GM19372 (cell line): ENCODE results near the gene PARL.
"Not testable (repeated sequence)": the region's sequence is repeated elsewhere in the genome, so short reads cannot be mapped to it uniquely, and the experiment has no call there.

ENCODE experiments used
- ATAC-seq: cut with Tn5 transposase; IDR thresholded peaks from one replicate; pipeline ENCODE4 v1.9.1; 2021; ENCODE audit warnings: mild to moderate bottlenecking, low read depth, moderate library complexity; ENCODE audit not compliant: unreplicated experiment

The PARL gene

GRCh38 chr3:183906234-183906921 lies 21.7 kb upstream of the PARL start:
- no peak for ATAC-seq

GRCh38 chr3:183904833-183905780 lies 20.4 kb upstream of the PARL start:
- ATAC-seq: no peak

DNA sequence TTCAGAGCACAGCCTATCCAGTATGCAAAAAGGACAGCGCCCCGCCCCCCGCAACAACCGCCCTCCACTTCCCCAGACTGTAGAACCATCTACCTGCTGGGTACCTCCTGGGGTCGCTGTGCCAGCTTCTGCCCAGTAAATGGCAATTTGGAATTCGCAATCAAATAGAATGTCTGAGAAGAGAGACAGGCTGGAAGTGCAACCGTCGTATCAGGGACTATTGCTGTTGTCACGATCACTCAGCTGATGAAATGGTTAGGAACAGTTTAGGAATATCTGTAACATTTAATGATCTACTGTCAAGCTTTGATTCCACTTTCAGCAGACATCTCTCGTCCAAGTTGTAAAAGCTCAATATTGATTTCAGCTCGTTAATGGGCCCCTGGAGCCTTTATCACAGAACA lies 13.3 kb upstream of the PARL start:
- no peak for ATAC-seq

DNA sequence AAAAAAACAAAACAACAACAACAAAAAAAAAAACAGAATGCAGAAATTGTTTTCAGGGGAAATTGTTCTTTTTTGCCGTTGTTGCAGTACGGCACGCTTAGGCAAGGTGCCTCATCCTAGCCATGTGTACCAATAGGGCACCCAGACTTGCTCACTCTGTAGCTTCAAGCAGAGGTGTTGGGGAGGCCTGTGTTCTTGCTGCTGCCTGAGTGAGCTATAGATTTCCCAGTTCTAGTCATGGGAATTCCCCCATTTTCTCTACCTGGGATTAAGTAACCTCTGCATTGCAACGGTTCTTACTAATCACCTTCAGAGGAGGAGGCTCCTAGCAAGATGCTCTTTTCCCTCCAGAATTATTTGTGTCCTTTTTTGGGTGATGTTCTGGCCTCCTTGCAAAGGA lies 12.9 kb upstream of the PARL start:
- ATAC-seq: no peak

DNA sequence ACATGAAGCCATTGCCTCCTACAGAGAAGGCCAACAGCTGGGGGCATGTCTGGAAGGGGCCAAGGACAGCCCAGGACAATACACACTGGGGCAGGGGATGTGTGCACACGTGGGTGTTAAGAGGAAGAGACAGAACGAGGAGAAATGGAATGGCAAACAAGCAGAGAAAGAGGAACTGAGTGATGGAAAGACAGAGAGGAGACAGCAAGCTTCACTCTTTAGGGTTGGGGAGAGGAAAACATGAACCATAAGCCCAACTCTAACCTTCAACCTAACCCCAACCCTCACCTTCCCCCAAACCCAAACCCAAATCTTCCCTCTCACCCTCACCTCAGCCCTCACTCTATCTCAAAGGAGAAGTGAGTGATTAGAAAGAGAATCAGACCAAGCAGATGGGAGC lies 11.9 kb upstream of the PARL start:
- no peak for ATAC-seq

- no peak for ATAC-seq
These were observed 11.5 kb upstream of the PARL start for GRCh38 chr3:183896184-183896583.

DNA sequence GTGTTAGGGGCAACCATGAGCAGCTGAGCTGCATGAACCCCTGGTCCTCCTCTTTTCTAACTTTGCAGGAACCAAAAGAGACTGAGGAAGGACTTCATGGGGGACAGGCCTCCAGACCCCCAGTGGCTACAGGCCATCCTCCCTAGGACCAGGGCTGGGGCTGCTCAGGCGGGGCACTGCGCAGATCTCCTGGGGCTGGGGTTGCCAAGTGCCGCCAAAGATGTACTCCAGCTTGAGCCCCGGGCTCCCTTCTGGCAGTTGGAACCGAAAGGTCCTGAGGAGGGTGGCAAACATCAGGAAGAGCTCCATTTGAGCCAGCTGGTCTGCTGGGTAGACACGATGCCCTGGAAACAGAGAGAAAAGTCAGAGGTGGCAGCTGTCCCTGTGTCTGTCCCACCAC lies 11.1 kb upstream of the PARL start:
- ATAC-seq: no peak

DNA sequence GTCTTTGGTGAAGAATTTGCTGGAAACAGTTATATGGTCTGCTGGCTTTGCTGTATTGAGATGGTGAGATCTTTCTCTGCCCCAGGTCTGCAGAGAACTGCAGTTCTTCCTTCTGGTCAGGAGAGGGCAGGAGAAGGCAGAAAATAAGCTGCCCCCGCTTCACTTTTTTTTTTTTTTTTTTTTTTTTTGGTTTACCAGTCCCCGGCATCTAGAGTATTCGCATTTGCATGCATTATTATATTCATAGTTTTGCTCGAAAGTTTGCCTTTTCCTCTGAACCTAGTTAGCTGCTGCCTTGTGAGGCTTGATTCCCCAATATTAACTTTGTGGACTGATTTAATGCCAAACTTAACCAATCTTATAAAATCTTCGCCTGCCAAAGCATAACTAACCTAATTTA lies 10.6 kb upstream of the PARL start:
- ATAC-seq: no peak

DNA sequence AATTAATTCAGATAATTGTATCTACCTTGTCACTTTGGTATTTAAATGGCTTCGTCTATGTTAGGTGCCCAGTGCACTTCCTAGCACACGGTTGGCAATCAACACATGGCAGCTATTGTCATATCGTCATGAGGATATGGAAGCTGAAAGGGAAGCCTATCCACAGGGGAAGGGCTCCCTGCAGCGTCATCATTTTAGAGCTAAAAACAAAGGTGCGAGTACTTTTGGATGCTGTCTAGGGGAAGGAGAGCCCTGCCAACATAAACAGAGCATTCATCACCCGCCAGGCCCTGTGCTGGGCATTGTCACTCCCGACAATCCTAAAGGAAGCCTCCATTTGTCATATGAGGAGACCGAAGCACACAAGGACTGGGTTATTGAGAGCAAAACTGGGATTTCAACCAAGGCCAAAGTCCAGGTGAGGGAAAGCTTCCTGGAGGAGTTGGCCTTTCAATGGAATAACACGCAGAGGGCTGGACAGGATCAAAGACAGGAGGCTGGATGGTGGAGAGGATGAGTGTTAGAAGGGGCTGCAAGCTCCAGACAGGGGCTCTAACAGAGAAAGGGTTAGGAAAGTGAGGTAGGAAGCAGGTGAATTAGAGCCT lies 8.0 kb upstream of the PARL start:
- no peak for ATAC-seq

GRCh38 chr3:183885766-183886165 lies 1.1 kb upstream of the PARL start:
- ATAC-seq: no peak

DNA sequence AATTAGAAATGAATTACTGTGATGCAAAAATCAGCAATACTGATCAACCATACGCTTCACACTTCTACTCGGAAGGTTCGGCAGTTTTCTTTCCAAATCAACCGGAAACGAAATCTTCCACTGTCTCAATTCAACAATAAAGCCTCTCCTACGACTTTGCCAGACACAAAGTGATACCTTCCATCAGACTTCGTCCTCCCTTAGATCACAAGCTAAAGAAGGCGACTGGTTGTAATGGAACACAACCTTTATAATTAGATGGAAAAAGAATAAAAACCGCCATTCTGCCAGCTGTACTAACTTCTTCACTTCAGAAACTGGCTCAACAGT lies 618 bp downstream of the PARL start:
- ATAC-seq: no peak

- no peak for ATAC-seq
These were observed 1.2 kb downstream of the PARL start for GRCh38 chr3:183883291-183884096.

DNA sequence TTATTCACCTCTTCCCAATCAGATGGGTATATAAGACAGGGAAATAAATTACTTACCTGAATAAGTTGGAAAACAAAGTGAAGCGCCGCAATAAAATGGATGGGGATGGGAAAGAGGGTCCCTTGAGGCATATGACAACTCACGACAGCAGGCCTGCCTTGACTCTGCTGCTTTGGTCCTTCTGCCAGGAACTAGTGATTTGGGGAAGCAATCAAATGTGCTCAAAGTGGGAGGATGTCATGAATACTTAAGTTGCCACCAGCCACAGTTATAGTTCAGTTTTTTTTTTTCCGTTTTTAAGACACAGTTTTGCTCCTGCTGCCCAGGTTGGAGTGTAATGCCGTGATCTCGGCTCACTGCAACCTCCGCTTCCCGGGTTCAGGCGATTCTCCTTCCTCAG lies 4.6 kb downstream of the PARL start:
- no peak for ATAC-seq

GRCh38 chr3:183879243-183879642 lies 5.4 kb downstream of the PARL start:
- no peak for ATAC-seq

GRCh38 chr3:183878071-183878470 lies 6.6 kb downstream of the PARL start:
- ATAC-seq: no peak

- ATAC-seq: not testable (repeated sequence)
These were observed 7.5 kb downstream of the PARL start for GRCh38 chr3:183877227-183877626.

GRCh38 chr3:183875411-183875810 lies 9.3 kb downstream of the PARL start:
- no peak for ATAC-seq

GRCh38 chr3:183873914-183874313 lies 10.8 kb downstream of the PARL start:
- no peak for ATAC-seq

DNA sequence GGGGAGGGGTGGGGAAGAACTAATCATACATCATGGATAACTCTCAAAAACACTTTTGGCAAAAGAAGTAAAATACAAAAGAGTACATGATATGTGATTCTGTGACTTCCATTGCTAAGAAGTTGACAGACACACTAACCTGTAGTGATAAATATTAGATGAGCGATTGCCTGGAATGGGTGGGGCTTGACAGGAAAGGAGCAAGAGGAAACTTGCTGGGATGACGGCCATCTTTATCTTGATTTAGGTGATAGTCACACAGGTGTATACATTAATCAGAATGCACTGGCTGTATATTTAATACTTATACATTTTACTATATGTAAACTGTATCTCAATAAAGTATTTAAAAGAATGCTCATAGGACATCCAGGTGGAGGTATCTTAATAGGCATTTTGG lies 13.1 kb downstream of the PARL start:
- ATAC-seq: no peak

GRCh38 chr3:183870563-183870962 lies 14.1 kb downstream of the PARL start:
- ATAC-seq: no peak

DNA sequence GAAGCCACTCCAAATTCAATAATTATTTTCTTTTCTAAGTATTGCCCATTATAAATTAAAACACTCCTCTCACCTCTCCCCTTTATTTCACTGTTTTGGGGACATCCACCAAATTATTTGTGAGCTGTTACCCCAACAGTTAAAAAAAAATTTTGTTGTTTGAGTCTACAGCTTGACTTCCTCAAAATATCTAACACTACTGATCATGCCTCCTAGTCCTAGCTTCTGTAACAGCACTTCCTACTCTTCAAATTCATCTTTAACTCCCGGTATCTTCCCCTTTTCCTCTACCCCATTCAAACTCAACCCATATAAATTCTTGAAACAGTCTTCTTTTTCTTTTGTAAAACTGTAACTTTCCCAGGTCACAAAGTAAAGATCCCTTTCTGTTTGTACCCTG lies 15.9 kb downstream of the PARL start:
- no peak for ATAC-seq
